Left lung (tissue), 10 donors: ENCODE measurements around the gene C10orf71. TPM values are rescaled to one million over a fixed set of nuclear protein-coding genes. Genes with fewer than 3 reads are reported as not detected.

ENCODE experiments used
- ATAC-seq: fragments of 200-7000 bp; cut with Tn5 transposase; one replicate; pipeline ENCODE4 v1.9.1; 2020; ENCODE audit warnings: moderate library complexity
- DNase-seq, 4 donors: peaks; one replicate each; pipeline ENCODE4 v3.0.0-alpha.2; 2013 to 2020
- H3K27ac ChIP-seq, 2 donors: fragments of 200-600 bp; sonication (generic) in 1 of 2; one replicate each; pipeline versions ENCODE4 v1.5.0 to v1.8.0; 2020 to 2021
- H3K27me3 ChIP-seq, 2 donors: fragments of 200-600 bp; sonication (generic) in 1 of 2; one replicate each; pipeline versions ENCODE4 v1.5.0 to v1.8.0; 2020 to 2021
- H3K36me3 ChIP-seq, 2 donors: fragments of 200-600 bp; sonication (generic) in 1 of 2; one replicate each; pipeline versions ENCODE4 v1.5.0 to v1.8.0; 2020 to 2021
- H3K4me1 ChIP-seq, 2 donors: fragments of 200-600 bp; one replicate each; pipeline ENCODE4 v1.8.0; 2021
- H3K4me3 ChIP-seq, 2 donors: fragments of 200-600 bp; sonication (generic) in 1 of 2; one replicate each; pipeline versions ENCODE4 v1.5.0 to v1.8.0; 2020 to 2021; ENCODE audit warnings: mild to moderate bottlenecking in 1 of 2
- H3K9me3 ChIP-seq, 2 donors: fragments of 200-600 bp; sonication (generic) in 1 of 2; one replicate each; pipeline versions ENCODE4 v1.5.0 to v1.8.0; 2020 to 2021
- intact Hi-C, 2 donors: fragments of 100-400 bp; cut with DNase I; formaldehyde crosslinking; loops; one replicate each; pipeline versions ENCODE4 v1.11.2 to v1.14.2; 2022
- polyA plus RNA-seq, 6 donors: library from polyadenylated mRNA; unstranded; fragments of 120-200 nt; gene quantifications; one replicate each; pipeline ENCODE4 v1.2.1, GENCODE V29; 2013; ENCODE audit not compliant: insufficient read length in 6 of 6
- total RNA-seq, 2 donors: library from RNA; stranded (reverse); fragmentation: NEBNext Ultra II Directional; extraction: Animal tissue kit (Norgen Biotek cat#: 25700); gene quantifications; one replicate each; pipeline ENCODE4 v1.2.1, GENCODE V29; 2021
- TF ChIP-seq, protein P1 (sequence below), 2 donors: fragments of 200-600 bp; sonication (generic) in 1 of 2; IDR thresholded peaks; one replicate each; pipeline versions ENCODE4 v1.5.0 to v1.8.0; 2021; ENCODE audit warnings: antibody characterized with exemption in 2 of 2
- donor health status: DM: no; HTN: yes; CAD: no.
- donor health status: DM: no; HTN: no; CAD: no.

C10orf71 gene
- total and polyA plus RNA-seq, 8 donors = not detected

DNA sequence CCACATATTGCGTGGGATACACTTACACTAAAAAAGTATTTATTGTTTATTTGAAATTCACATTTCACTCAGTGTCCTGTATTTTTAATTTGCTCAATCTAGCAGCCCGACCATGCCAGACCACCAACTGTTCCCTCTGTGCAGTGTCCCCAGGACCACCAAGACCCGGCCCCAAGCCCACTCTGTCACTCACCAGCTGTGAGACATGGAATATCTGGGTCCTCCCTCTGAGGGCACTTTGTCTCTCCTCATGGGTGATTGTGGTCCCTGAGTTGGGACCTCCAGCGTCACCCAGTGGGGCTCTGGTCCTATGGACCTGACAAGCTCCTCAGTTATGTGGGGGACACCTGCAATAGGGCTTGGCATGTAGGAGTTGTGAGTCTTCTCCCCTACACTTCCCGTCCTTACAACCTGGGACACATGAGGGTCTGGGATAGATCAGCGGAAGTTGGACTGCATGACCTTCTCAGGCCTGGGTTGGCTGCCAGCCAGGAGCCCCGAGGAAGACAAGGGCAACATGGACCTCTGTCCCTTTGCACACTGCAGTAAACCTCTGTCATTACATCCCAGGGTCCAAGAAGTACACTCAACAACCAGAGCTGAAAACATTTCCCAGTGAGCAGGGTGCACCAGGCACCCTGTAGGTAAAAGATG, 12.1 kb downstream of the C10orf71 start:
- peak overlapping the region in 1 of 2 donors; percentile 34 for H3K27ac ChIP-seq
- no peak overlapping the region for H3K4me3 ChIP-seq
- DNase-seq (no peak), ATAC-seq (no peak)
- H3K9me3 ChIP-seq = no peaks in the 10 kb centered on the region
- H3K27me3 ChIP-seq = no peaks in the 10 kb centered on the region
- no peaks in the 10 kb centered on the region for H3K36me3 ChIP-seq
- peaks cover 0 to 30% of the 10 kb centered on the region in 2 donors for H3K4me1 ChIP-seq
- intact Hi-C loops = no loop called here
- TF ChIP-seq, protein P1, sequence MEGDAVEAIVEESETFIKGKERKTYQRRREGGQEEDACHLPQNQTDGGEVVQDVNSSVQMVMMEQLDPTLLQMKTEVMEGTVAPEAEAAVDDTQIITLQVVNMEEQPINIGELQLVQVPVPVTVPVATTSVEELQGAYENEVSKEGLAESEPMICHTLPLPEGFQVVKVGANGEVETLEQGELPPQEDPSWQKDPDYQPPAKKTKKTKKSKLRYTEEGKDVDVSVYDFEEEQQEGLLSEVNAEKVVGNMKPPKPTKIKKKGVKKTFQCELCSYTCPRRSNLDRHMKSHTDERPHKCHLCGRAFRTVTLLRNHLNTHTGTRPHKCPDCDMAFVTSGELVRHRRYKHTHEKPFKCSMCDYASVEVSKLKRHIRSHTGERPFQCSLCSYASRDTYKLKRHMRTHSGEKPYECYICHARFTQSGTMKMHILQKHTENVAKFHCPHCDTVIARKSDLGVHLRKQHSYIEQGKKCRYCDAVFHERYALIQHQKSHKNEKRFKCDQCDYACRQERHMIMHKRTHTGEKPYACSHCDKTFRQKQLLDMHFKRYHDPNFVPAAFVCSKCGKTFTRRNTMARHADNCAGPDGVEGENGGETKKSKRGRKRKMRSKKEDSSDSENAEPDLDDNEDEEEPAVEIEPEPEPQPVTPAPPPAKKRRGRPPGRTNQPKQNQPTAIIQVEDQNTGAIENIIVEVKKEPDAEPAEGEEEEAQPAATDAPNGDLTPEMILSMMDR (IDR thresholded peaks at IDR 0.05) = no peak

DNA sequence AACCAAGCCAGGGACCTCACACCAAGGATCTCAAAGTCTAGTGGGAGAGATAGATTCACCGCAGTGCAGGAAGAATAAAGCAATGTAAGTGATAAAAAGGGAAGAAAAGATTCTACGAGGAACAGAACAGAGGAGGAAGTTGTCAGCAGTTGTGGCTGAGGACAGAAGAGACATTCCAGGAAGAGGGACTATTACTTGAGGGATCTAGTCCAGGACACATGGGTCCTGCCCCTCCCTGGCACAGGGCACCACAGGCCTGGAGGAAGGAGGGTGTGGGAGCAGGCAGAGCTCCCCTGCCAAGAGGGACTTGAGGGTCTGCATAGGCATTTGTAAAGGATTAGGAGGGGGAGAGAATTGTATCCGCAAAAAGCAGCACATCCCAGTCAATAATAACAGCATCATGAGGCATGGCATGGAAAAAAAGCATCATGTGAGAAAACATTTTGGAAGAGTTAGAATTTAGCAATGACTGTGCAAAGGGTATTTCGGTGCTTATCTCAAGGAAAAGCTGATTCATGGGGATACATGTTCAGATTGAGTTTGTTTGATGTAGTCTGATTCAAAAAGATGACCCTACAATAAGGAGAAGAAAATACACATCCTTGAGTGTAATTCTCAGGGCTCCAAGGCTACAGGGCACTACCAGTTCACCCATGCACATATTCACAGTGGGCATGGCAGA, 12.7 kb downstream of the C10orf71 start:
- TF ChIP-seq, protein P1 (IDR thresholded peaks at IDR 0.05) = no peak
- no peaks in the 10 kb centered on the region for H3K9me3 ChIP-seq
- ATAC-seq (peak; percentile 54), DNase-seq (no peak)
- intact Hi-C loops = no loop called here
- H3K36me3 ChIP-seq = no peaks in the 10 kb centered on the region
- H3K27ac ChIP-seq = peak overlapping the region in 1 of 2 donors; percentile 34
- peaks cover 0 to 30% of the 10 kb centered on the region in 2 donors for H3K4me1 ChIP-seq
- H3K27me3 ChIP-seq = no peaks in the 10 kb centered on the region
- H3K4me3 ChIP-seq = no peak overlapping the region

DNA sequence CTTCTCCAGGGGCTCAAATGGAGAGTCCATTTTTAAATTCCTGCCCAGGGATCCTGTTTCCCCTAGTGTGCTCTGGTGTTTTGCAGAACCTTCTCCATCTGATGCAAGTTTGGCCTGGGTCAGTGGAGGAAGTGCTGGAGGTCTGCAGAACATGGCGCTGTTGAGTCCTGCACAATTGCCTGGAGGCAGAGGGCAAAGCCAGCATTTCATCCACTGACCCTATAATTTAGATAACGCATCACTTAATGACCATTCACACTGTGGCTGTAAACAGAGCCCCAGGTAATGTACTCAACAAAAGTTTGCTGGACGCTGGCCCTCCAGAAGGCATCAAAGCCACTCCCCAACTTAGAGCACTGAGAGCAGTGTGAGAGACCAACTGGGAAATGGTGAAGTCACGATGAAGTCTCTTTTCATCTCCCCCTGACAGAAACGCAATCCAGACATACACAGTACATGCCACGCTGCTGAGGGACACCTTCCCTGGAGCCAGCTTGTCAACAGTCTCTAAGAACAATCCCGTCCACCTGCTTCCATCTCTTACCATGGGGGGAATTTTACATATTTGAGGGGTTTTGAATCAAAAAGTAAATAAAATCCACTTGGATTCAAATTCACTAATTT, 13.4 kb downstream of the C10orf71 start:
- TF ChIP-seq, protein P1 (IDR thresholded peaks at IDR 0.05) = no peak
- Histone ChIP-seq H3K4me3 (no peak overlapping the region), H3K36me3 (no peaks in the 10 kb centered on the region), H3K4me1 (peaks cover 0 to 30% of the 10 kb centered on the region in 2 donors), H3K27ac (no peak overlapping the region), H3K9me3 (no peaks in the 10 kb centered on the region), H3K27me3 (no peaks in the 10 kb centered on the region)
- ATAC-seq = peak; percentile 38
- DNase-seq = no peak
- intact Hi-C loops = no loop called here

DNA sequence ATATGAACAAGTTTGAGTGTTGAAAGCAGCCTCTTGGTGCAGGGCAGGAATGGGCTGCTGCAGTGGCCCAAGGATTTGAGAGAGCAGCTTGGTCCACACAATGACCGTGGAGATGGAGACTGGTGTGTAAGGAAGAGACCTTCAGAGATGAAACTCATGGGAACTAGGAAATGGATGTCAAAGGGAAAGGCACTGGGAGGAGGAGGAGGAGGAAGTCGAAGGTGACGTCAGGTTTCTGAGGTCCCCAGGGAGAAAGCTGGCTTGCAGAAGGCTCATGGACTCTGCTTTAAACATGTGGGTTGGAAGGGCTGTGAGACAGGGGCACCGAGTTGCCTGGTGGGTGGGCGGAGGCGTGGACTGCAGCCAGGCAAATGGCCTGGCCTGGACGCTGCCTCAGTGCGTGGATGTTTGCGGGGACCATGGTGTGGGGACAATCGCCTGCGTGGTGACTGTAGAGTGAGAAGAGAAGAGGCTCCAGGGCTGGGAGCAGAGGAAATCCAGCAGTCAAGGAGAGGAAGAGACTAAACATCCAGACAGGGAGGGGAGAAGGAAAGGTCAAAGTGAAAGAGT, 14.6 kb downstream of the C10orf71 start:
- Histone ChIP-seq H3K27ac (no peak overlapping the region), H3K9me3 (no peaks in the 10 kb centered on the region), H3K36me3 (no peaks in the 10 kb centered on the region), H3K4me1 (peaks cover 0 to 39% of the 10 kb centered on the region in 2 donors), H3K27me3 (no peaks in the 10 kb centered on the region), H3K4me3 (no peak overlapping the region)
- ATAC-seq (no peak), DNase-seq (no peak)
- intact Hi-C loops = no loop called here
- TF ChIP-seq, protein P1 (IDR thresholded peaks at IDR 0.05) = no peak

DNA sequence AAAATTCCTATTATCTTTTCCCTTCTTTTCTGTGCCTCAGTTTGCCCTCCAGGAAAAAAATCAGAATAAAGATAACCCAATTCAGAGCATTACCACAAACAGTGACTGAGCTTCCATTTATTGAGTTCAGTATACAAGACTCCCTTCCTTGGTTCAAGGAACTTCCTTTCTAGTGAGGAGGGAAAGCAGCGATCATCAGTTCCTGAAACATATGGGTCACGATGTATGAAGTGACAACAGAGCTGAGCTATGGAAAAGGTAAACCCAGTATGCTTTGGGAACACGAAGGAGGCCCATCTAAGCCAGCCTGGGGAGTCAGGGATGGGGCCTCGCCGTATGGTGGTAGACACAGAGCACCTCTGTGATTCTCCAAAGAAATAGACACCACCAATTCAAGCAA, 15.8 kb downstream of the C10orf71 start:
- no peak for DNase-seq
- H3K27ac ChIP-seq = no peak overlapping the region
- no peaks in the 10 kb centered on the region for H3K27me3 ChIP-seq
- H3K9me3 ChIP-seq = no peaks in the 10 kb centered on the region
- H3K4me3 ChIP-seq = no peak overlapping the region
- intact Hi-C loops = no loop called here
- no peak for ATAC-seq
- H3K36me3 ChIP-seq = no peaks in the 10 kb centered on the region
- peaks cover 0 to 46% of the 10 kb centered on the region in 2 donors for H3K4me1 ChIP-seq
- TF ChIP-seq, protein P1 (IDR thresholded peaks at IDR 0.05) = no peak
